Measurements from ENCODE around the gene MALSU1.
"Not testable (repeated sequence)": the region's sequence is repeated elsewhere in the genome, so short reads cannot be mapped to it uniquely, and the experiment has no call there.

MALSU1 gene

GRCh38 chr7:23285657-23286646 lies 13.2 kb upstream of the MALSU1 start:
- DNase-seq (ENCODE audit: low read depth): no peak

- no peak for DNase-seq (ENCODE audit: low read depth)
These were observed 11.5 kb upstream of the MALSU1 start for GRCh38 chr7:23287612-23288011.

- no peak for DNase-seq (ENCODE audit: low read depth)
These were observed 8.1 kb upstream of the MALSU1 start for GRCh38 chr7:23290993-23291392.

GRCh38 chr7:23291957-23292560 lies 7.1 kb upstream of the MALSU1 start:
- DNase-seq (ENCODE audit: low read depth): no peak

- no peak for DNase-seq (ENCODE audit: low read depth)
These were observed 6.5 kb upstream of the MALSU1 start for GRCh38 chr7:23292623-23293022.

- no peak for DNase-seq (ENCODE audit: low read depth)
These were observed 5.6 kb upstream of the MALSU1 start for GRCh38 chr7:23293500-23294073.

GRCh38 chr7:23294549-23295400 lies 4.4 kb upstream of the MALSU1 start:
- DNase-seq (ENCODE audit: low read depth): no peak

- DNase-seq (ENCODE audit: low read depth): no peak
These were observed 3.8 kb upstream of the MALSU1 start for GRCh38 chr7:23295401-23295697.

GRCh38 chr7:23298141-23298881 lies 828 bp upstream of the MALSU1 start:
- no peak for DNase-seq (ENCODE audit: low read depth)

GRCh38 chr7:23299770-23300300 lies 696 bp downstream of the MALSU1 start:
- DNase-seq (ENCODE audit: low read depth): no peak

GRCh38 chr7:23306936-23307521 lies 7.9 kb downstream of the MALSU1 start:
- DNase-seq (ENCODE audit: low read depth): no peak

GRCh38 chr7:23308754-23309153 lies 9.6 kb downstream of the MALSU1 start:
- no peak for DNase-seq (ENCODE audit: low read depth)

GRCh38 chr7:23312141-23312540 lies 13.0 kb downstream of the MALSU1 start:
- not testable (repeated sequence) for DNase-seq (ENCODE audit: low read depth)

- no peak for DNase-seq (ENCODE audit: low read depth)
These were observed 16.2 kb downstream of the MALSU1 start for GRCh38 chr7:23315366-23315765.

- DNase-seq (ENCODE audit: low read depth): no peak
These were observed 32.0 kb downstream of the MALSU1 start for GRCh38 chr7:23331132-23331531.

- DNase-seq (ENCODE audit: low read depth): no peak
These were observed 33.1 kb downstream of the MALSU1 start for GRCh38 chr7:23332193-23332592.

- DNase-seq (ENCODE audit: low read depth): no peak
These were observed 33.9 kb downstream of the MALSU1 start for GRCh38 chr7:23332910-23333612.

- DNase-seq (ENCODE audit: low read depth): peak; percentile 98
These were observed 34.6 kb downstream of the MALSU1 start for GRCh38 chr7:23333671-23334246.

- peak; percentile 88 for DNase-seq (ENCODE audit: low read depth)
These were observed 35.4 kb downstream of the MALSU1 start for GRCh38 chr7:23334482-23335056.

Data from stromal cell of bone marrow (primary cell).